Central memory CD4-positive, alpha-beta T cell (primary cell): ENCODE results near the gene VAV2.

ENCODE experiments used
- DNase-seq: peaks from one replicate; pipeline ENCODE4 v3.0.0; 2022

Gene VAV2

GRCh38 chr9:134026981-134027380, 34.9 kb upstream of the VAV2 start:
- DNase-seq: no peak

GRCh38 chr9:134026581-134026980, 34.5 kb upstream of the VAV2 start:
- DNase-seq: no peak

DNA sequence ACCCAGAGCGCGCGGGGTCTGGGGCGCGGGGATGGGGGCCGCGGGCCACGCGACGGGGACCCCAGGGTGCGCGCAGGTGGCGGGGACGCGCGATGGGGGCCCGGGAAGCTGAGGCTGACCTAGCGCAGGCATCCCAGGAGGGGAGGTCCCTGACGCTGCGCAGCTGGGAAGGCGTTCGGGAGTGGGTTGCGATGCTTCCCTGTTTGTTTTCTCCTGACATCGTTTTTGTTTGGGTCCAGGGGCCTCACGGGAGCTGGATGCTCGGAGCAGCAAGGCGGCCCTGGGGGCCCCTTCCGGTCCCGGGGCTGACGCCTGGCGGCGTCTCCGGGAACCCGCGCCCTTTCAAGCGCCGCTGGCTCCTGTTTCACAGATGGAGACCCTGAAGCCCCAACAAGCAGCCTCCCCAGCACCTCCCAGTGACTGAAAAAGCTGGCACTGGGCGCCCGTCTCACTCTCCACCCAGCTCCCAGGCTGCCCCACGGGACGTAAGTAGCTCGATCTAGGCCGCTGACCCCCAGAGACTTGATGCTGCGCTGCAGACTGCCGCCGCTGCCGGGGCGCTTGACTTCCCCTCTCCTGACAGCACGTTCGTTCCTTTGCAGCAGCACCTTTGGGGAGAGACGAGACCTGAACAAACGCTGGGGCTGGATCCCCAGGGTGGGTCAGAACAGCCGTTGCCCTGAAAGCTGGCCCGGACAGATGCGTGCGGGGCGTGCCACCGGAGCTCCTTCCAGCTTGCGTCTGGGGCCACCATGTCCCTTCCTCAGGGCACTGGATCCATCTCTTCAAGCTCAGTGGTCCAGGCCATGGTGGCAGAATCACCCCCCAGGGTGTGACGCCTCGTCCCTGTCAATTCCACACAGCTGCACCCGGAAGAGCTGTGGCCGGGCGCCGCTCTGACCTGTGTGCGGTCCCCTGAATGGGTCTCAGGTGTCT, 33.8 kb upstream of the VAV2 start:
- peak; percentile 48 for DNase-seq

DNA sequence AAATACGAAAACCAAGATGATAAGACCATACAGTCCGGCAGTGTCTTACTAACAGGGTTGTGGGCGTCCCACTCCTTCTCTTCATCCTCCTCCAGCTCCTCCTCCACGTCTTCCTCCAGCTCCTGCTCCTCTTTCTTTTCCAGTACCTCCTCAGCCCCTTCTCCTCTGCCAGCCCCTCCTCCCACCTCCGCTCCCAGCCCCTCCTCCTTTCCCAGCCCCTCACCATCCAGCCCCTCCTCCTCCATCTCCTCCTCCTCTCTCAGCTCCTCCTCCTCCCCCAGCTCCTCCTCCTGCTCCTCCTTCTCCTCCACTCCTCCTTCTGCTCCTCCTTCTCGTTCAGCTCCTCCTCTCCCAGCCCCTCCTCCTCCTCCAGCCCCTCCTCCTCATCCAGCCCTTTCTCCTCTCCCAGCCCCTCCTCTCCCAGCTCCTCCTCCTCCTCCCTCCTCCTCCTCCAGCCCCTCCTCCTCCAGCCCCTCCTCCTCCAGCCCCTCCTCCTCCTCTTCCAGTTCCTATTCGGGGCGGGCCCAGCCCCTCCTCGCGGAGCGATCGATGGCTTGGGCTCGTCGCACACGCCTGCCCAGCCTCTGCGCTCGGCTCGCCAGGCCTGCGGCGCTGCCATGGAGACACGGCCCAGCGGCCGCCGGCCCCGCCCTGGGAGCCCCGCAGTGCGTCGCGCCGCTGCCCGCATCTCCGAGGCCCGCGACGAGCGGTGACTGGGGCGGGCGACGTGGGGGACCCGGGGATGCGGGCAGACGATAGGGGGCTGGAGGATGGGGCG, 32.9 kb upstream of the VAV2 start, which contains the start of gene BRD3OS:
Gene BRD3OS, plus strand, starts transcription at position 654 of the 778 bp plus-strand sequence. CDS start 1,267 bp downstream, outside the sequence.
- peak; percentile 92 for DNase-seq

- DNase-seq: no peak
Observed at GRCh38 chr9:134024214-134024792, 32.2 kb upstream of the VAV2 start.

DNA sequence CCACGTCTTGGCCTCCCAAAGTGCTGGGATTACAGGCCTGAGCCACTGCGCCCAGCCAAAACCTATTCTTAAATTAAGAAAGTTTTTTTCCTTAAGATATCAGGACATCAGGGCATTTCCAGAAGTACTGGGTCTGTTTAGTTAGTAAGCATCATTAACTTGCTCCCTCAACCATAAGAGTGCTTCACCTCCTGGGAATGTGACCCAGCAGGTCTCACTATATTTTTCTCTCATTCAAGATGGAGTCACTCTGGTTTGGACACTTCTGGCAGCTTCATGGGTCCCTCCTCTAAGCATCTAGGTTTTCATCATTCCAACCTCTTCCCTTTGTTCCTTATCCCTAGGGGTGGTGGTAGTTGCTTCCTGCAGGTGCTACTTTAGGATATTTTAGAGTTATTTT, 22.8 kb upstream of the VAV2 start:
- DNase-seq: no peak

DNA sequence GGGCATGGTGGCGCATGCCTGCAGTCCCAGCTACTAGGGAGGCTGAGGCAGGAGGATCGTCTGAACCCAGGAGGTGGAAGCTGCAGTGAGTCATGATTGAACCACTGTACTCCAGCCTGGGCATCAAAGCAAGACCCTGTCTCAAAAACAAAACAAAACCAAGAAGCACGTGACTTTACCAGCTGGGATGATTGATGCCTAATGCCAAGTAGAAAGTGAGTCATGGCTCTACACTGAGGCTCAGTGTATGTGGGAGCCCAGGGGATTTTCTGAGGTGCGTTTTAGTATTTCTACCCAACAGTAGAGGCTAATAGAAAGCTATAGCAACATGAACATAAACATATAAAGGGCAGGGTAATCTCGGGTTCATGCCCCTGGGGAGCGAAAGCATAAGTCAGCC, 19.3 kb upstream of the VAV2 start:
- no peak for DNase-seq

GRCh38 chr9:134010310-134011173, 18.4 kb upstream of the VAV2 start:
- no peak for DNase-seq

- no peak for DNase-seq
Observed at GRCh38 chr9:134007571-134007970, 15.4 kb upstream of the VAV2 start.

DNA sequence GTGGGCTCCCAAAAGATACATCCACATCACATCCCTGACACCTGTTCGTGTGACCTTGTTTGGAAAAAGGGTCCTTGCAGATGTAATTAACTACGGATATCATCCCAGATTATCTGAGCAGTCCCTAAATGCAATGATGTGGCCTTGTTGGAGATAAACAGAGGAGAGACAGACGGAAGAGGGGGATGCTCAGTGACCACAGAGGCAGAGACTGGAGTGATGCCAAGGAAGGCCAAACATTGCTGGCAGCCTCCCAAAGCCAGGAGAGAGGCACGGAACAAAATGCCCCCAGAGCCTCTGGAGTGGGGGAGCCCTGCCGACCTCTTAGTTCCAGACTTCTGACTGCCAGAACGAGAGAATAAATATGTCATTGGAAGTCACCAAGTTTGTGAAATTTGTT, 15.0 kb upstream of the VAV2 start:
- no peak for DNase-seq

DNA sequence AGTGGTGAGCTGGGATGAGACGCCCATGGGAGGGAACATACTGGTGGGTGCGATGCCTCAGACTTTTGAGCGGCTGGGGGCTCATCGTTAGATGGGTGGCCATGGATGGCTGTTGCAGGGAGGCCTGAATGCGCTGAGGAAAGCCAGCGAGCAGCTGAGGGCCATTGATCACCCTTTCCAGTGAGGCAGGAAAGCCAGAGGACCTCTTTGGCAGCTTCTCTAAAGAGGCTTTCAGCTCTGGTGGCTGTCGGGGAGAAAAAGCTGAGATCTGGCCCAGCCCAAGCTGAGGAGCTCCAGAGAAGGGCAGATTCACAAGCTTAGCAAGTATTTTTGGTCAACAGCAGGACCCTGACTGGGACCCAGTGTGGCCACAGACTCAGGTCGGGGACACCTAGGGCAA, 13.3 kb upstream of the VAV2 start:
- DNase-seq: no peak

DNA sequence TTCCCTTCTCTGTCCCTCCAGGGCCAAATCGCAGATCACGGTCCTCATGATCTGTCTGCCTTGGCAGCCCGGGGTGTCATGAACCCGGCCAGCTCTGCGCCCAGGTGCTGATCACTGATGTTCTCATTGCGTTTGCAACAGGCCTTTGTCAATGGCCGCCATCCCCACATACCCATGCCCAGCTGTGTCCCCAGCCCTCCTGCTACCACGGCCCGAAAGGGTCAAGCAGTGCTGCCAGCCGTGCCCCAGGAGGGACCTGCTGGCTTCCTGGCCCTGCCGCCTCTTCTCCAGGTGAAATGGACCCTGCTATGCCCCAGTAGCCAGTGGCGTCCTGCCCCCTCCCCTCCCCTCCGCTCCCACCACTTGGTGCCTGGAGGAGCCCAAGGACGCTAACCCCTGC, 12.8 kb upstream of the VAV2 start:
- DNase-seq: no peak

DNA sequence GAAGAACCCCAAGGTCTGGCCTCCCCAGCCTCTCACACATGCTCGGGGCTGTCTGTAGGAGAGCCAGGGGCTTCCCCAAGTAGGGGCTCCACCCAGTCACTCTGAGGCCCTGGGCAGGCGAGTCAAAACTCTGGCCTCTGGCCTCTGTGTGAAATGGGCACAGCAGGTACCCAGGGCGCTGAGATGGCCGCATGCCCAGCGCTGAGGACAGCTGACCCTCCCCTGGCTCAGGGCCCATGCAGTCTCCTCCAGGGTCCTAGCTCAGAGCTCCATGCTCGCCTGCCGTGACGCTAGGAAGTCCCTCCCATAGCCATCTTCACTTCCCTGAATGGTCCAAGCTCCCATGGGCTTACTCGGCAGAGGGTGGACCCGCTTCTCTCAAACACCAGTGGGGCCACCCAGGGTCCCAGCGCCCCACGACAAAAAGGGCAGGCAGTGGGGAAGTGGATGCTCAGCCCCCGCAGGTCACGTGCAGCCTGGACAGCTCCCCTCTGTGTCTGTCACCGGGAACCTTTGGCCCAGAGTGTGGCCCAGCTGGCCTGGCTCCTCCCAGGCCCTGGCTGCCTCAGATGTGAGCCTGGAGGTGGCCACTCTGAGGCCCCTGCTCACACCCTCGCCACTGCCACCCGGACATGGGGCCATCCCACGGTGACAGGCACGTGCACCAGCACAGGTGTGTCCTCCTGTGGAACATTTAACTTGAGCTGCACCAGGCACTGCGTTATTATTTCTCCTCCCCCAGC, 12.2 kb upstream of the VAV2 start:
- DNase-seq: no peak

DNA sequence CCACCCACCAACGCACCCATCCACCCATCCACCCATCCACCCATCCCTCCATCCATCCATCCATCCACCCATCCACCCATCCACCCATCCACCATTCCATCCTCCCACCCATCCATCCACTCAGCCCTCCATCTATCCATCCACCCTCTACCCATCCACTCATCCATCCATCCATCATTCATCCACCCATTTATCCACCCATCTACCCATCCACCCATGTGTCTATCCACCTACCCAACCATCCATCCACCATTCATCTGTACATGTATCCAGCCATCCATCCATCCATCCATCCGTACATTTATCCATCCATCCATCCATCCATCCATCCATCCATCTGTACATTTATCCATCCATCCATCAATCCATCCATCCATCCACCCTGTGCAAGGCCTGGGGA, 11.1 kb upstream of the VAV2 start:
- no peak for DNase-seq

DNA sequence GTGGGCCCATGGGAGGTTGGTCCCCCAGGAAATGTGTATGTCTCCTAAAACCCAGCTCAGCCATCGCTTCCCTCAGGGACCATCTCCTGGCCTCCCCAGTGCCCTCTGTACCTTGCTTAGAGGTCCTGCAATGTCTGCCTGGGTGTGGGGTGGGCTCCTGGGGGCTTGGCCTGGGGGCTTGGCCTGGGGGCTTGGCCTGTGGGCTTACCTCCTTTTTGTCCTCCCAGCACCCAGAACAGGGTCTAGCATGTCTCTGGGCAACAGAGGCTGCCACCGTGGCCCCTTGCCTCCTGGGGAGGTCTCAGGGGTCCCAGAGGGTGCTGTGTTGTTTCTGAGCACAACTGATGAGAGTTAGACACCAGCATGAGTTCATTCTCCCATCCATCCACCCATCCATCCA, 10.7 kb upstream of the VAV2 start:
- DNase-seq: no peak

- no peak for DNase-seq
Observed at GRCh38 chr9:133999851-134000265, 7.7 kb upstream of the VAV2 start.

- no peak for DNase-seq
Observed at GRCh38 chr9:133998915-133999595, 6.9 kb upstream of the VAV2 start.

- DNase-seq: no peak
Observed at GRCh38 chr9:133997584-133997983, 5.5 kb upstream of the VAV2 start.

- no peak for DNase-seq
Observed at GRCh38 chr9:133996531-133997520, 4.7 kb upstream of the VAV2 start.
